ENCODE data around the gene ROBO1. TPM values are rescaled to one million over a fixed set of nuclear protein-coding genes. Genes with fewer than 3 reads are reported as not detected.

ROBO1 gene
- total RNA-seq, 1 donor from 2014 or later: 0.64 TPM

GRCh38 chr3:78880603-78881461 lies 887.0 kb downstream of the ROBO1 start:
- no peak for DNase-seq (ENCODE audit: low read depth in 2 of 2)

- no peak for DNase-seq (ENCODE audit: low read depth in 2 of 2)
Observed at GRCh38 chr3:78879295-78879860, 888.4 kb downstream of the ROBO1 start.

GRCh38 chr3:78878789-78879188 lies 889.0 kb downstream of the ROBO1 start:
- DNase-seq (ENCODE audit: low read depth in 2 of 2): no peak

GRCh38 chr3:78878011-78878410 lies 889.8 kb downstream of the ROBO1 start:
- no peak for DNase-seq (ENCODE audit: low read depth in 2 of 2)

GRCh38 chr3:78875851-78876250 lies 891.9 kb downstream of the ROBO1 start:
- no peak for DNase-seq (ENCODE audit: low read depth in 2 of 2)

- DNase-seq (ENCODE audit: low read depth in 2 of 2): no peak
Observed at GRCh38 chr3:78875436-78875835, 892.4 kb downstream of the ROBO1 start.

GRCh38 chr3:78873641-78874040 lies 894.2 kb downstream of the ROBO1 start:
- DNase-seq (ENCODE audit: low read depth in 2 of 2): no peak

GRCh38 chr3:78872195-78872594 lies 895.6 kb downstream of the ROBO1 start:
- DNase-seq (ENCODE audit: low read depth in 2 of 2): no peak

GRCh38 chr3:78871048-78871447 lies 896.8 kb downstream of the ROBO1 start:
- no peak for DNase-seq (ENCODE audit: low read depth in 2 of 2)

- no peak for DNase-seq (ENCODE audit: low read depth in 2 of 2)
Observed at GRCh38 chr3:78870484-78870883, 897.3 kb downstream of the ROBO1 start.

GRCh38 chr3:78868570-78868969 lies 899.2 kb downstream of the ROBO1 start:
- DNase-seq (ENCODE audit: low read depth in 2 of 2): no peak

- no peak for DNase-seq (ENCODE audit: low read depth in 2 of 2)
Observed at GRCh38 chr3:78867409-78868372, 900.1 kb downstream of the ROBO1 start.

- DNase-seq (ENCODE audit: low read depth in 2 of 2): no peak
Observed at GRCh38 chr3:78863306-78864203, 904.2 kb downstream of the ROBO1 start.

GRCh38 chr3:78861156-78861555 lies 906.6 kb downstream of the ROBO1 start:
- no peak for DNase-seq (ENCODE audit: low read depth in 2 of 2)

GRCh38 chr3:78860567-78860966 lies 907.2 kb downstream of the ROBO1 start:
- DNase-seq (ENCODE audit: low read depth in 2 of 2): no peak

- no peak for DNase-seq (ENCODE audit: low read depth in 2 of 2)
Observed at GRCh38 chr3:78858910-78859309, 908.9 kb downstream of the ROBO1 start.

- no peak for DNase-seq (ENCODE audit: low read depth in 2 of 2)
Observed at GRCh38 chr3:78858174-78858573, 909.6 kb downstream of the ROBO1 start.

- DNase-seq (ENCODE audit: low read depth in 2 of 2): no peak
Observed at GRCh38 chr3:78857494-78858111, 910.2 kb downstream of the ROBO1 start.

- DNase-seq (ENCODE audit: low read depth in 2 of 2): no peak
Observed at GRCh38 chr3:78856164-78856563, 911.6 kb downstream of the ROBO1 start.

GRCh38 chr3:78855190-78855589 lies 912.6 kb downstream of the ROBO1 start:
- no peak for DNase-seq (ENCODE audit: low read depth in 2 of 2)

All from dermis microvascular lymphatic vessel endothelial cell (primary cell).